RWPE2 (cell line): ENCODE measurements around the gene DKKL1.

Source experiments
- ATAC-seq: fragments of 200-7000 bp; cut with Tn5 transposase; 3 replicates; pipeline ENCODE4 v1.9.1; 2021; ENCODE audit warnings: low read depth
- DNase-seq: peaks from one replicate; pipeline ENCODE4 v3.0.0-alpha.2; 2020; ENCODE audit warnings: low spot score
- H3K27ac ChIP-seq: fragments of 450-650 bp; 2 replicates; pipeline ENCODE4 v1.5.1; 2017; ENCODE audit warnings: mild to moderate bottlenecking; ENCODE audit not compliant: poor library complexity, severe bottlenecking
- H3K27me3 ChIP-seq: fragments of 250-450 bp; sonication (Bioruptor Pico); 2 replicates; pipeline ENCODE4 v1.5.1; 2021; ENCODE audit warnings: mild to moderate bottlenecking, moderate library complexity; ENCODE audit not compliant: insufficient read depth, poor library complexity, severe bottlenecking
- H3K36me3 ChIP-seq: fragments of 250-450 bp; sonication (Bioruptor Pico); 2 replicates; pipeline ENCODE4 v1.5.1; 2020; ENCODE audit warnings: low read depth, mild to moderate bottlenecking, moderate library complexity
- H3K4me1 ChIP-seq: fragments of 250-450 bp; sonication (Bioruptor Pico); 2 replicates; pipeline ENCODE4 v1.5.1; 2021; ENCODE audit warnings: mild to moderate bottlenecking, moderate library complexity; ENCODE audit not compliant: insufficient read depth, poor library complexity, severe bottlenecking
- H3K4me3 ChIP-seq: fragments of 250-450 bp; sonication (Bioruptor Pico); 2 replicates; pipeline ENCODE4 v1.5.1; 2021; ENCODE audit warnings: mild to moderate bottlenecking, moderate library complexity; ENCODE audit not compliant: severe bottlenecking
- H3K9me3 ChIP-seq: fragments of 250-450 bp; sonication (Bioruptor Pico); 2 replicates; pipeline ENCODE4 v1.5.1; 2021; ENCODE audit warnings: mild to moderate bottlenecking, moderate library complexity; ENCODE audit not compliant: severe bottlenecking
- CTCF ChIP-seq: fragments of 450-650 bp; IDR thresholded peaks from one replicate; pipeline ENCODE4 v1.5.1; 2017; ENCODE audit warnings: mild to moderate bottlenecking, moderate library complexity; ENCODE audit not compliant: poor library complexity, severe bottlenecking

Gene DKKL1

GRCh38 chr19:49335784-49336481 is 27.7 kb upstream of the DKKL1 start:
- Histone ChIP-seq H3K9me3 (no peaks in the 10 kb centered on the region), H3K4me1 (no peaks in the 10 kb centered on the region), H3K27ac (no peak overlapping the region), H3K4me3 (no peak overlapping the region), H3K27me3 (no peaks in the 10 kb centered on the region), H3K36me3 (no peaks in the 10 kb centered on the region)
- ATAC-seq (no peak), DNase-seq (no peak)
- no peak for TF ChIP-seq CTCF

- H3K4me3 ChIP-seq: no peak overlapping the region
- H3K36me3 ChIP-seq: no peaks in the 10 kb centered on the region
- DNase-seq: no peak
- ATAC-seq: no peak
- no peak for TF ChIP-seq CTCF
- H3K9me3 ChIP-seq: no peaks in the 10 kb centered on the region
- no peak overlapping the region for H3K27ac ChIP-seq
- no peaks in the 10 kb centered on the region for H3K4me1 ChIP-seq
- H3K27me3 ChIP-seq: no peaks in the 10 kb centered on the region
Observed at GRCh38 chr19:49336482-49337266, 27.0 kb upstream of the DKKL1 start.

GRCh38 chr19:49337267-49338022 is 26.2 kb upstream of the DKKL1 start:
- DNase-seq (no peak), ATAC-seq (no peak)
- no peaks in the 10 kb centered on the region for H3K4me1 ChIP-seq
- no peaks in the 10 kb centered on the region for H3K36me3 ChIP-seq
- no peaks in the 10 kb centered on the region for H3K27me3 ChIP-seq
- H3K27ac ChIP-seq: no peak overlapping the region
- H3K4me3 ChIP-seq: no peak overlapping the region
- H3K9me3 ChIP-seq: no peaks in the 10 kb centered on the region
- TF ChIP-seq CTCF: no peak

- DNase-seq (no peak), ATAC-seq (no peak)
- no peaks in the 10 kb centered on the region for H3K27me3 ChIP-seq
- no peak overlapping the region for H3K4me3 ChIP-seq
- no peaks in the 10 kb centered on the region for H3K9me3 ChIP-seq
- no peaks in the 10 kb centered on the region for H3K36me3 ChIP-seq
- no peak overlapping the region for H3K27ac ChIP-seq
- no peaks in the 10 kb centered on the region for H3K4me1 ChIP-seq
- TF ChIP-seq CTCF: no peak
Observed at GRCh38 chr19:49338023-49338677, 25.5 kb upstream of the DKKL1 start.
